Adipose tissue (tissue), 3 donors: Measurements from ENCODE around the gene CDC25B. TPM values are rescaled to one million over a fixed set of nuclear protein-coding genes. Genes with fewer than 3 reads are reported as not detected.
A peak's percentile ranks its signal among the peaks of the same experiment; 100 is the strongest.
"Not testable (repeated sequence)": the region's sequence is repeated elsewhere in the genome, so short reads cannot be mapped to it uniquely, and the experiment has no call there.

Source experiments
- H3K27ac ChIP-seq: one replicate; pipeline ENCODE4 v1.5.1; 2013; ENCODE audit warnings: low read depth, low read length
- WGBS, 3 donors: extraction: QIAGEN DNeasy Blood & Tissue Kit; methylation state at CpG; one replicate each; pipeline ENCODE4 v1.1.7; 2013; 5-methylcytosine and 5-hydroxymethylcytosine counted together
- polyA plus RNA-seq, 3 donors: library from polyadenylated mRNA; stranded (reverse); fragments of 200-250 nt; gene quantifications; one replicate each; pipeline ENCODE4 v1.2.3, GENCODE V29; 2013
- donor health status: healthy with polysubstance abuse.
- donor health status: Bipolar disorder and iron deficiency.
- donor health status: healthy.

CDC25B gene
- polyA plus RNA-seq, 3 donors: 6.6 to 33.5 (median 12.9) TPM

- 74 to 78% (median 75%) methylated on average over 9 of the region's 9 CpGs for WGBS, 3 donors
- no peak overlapping the region for H3K27ac ChIP-seq
Measured at GRCh38 chr20:3815703-3816315, 19.7 kb downstream of the CDC25B start.

- WGBS, 3 donors: 62 to 82% (median 79%) methylated on average over 8 of the region's 8 CpGs
- no peak overlapping the region for H3K27ac ChIP-seq
Measured at GRCh38 chr20:3818155-3819151, 22.3 kb downstream of the CDC25B start.

- WGBS, 3 donors: 56 to 69% (median 59%) methylated on average over 19 to 20 of the region's 20 CpGs
Measured at GRCh38 chr20:3819411-3820047, 23.4 kb downstream of the CDC25B start.

GRCh38 chr20:3820048-3820900, 24.2 kb downstream of the CDC25B start, which contains the start of gene AP5S1:
AP5S1 (plus strand) TSS chr20:3820547; CDS start chr20:3822118, 1,571 bp downstream.
- 0% methylated on average over 92 to 96 of the region's 96 CpGs for WGBS, 3 donors
- peak within 1 kb of the TSS; percentile 76 for H3K27ac ChIP-seq

More at GRCh38 chr20:3819411-3820047, 23.4 kb downstream of the CDC25B start:
- no peak overlapping the region for H3K27ac ChIP-seq

- WGBS, 3 donors: 38 to 46% (median 46%) methylated on average over 20 of the region's 20 CpGs
- H3K27ac ChIP-seq: peak overlapping the region; percentile 76
Measured at GRCh38 chr20:3820901-3821727, 25.0 kb downstream of the CDC25B start.

- no peak overlapping the region for H3K27ac ChIP-seq
- 93 to 95% (median 93%) methylated on average over 14 of the region's 14 CpGs for WGBS, 3 donors
Measured at GRCh38 chr20:3821996-3822395, 25.9 kb downstream of the CDC25B start.

GRCh38 chr20:3823881-3824280, 27.8 kb downstream of the CDC25B start:
- 90 to 93% (median 90%) methylated on average over 20 of the region's 20 CpGs for WGBS, 3 donors
- no peak overlapping the region for H3K27ac ChIP-seq

- no peak overlapping the region for H3K27ac ChIP-seq
- WGBS, 3 donors: 80 to 84% (median 84%) methylated on average over 7 of the region's 7 CpGs
Measured at GRCh38 chr20:3825526-3825925, 29.4 kb downstream of the CDC25B start.

- WGBS, 3 donors: 51 to 88% (median 59%) methylated on average over 4 of the region's 4 CpGs
- H3K27ac ChIP-seq: no peak overlapping the region
Measured at GRCh38 chr20:3826420-3826819, 30.3 kb downstream of the CDC25B start.

- WGBS, 3 donors: 64 to 94% (median 84%) methylated on average over 3 of the region's 3 CpGs
- no peak overlapping the region for H3K27ac ChIP-seq
Measured at GRCh38 chr20:3828798-3829197, 32.7 kb downstream of the CDC25B start.

- WGBS, 3 donors: 88 to 100% (median 88%) methylated on average over 5 of the region's 5 CpGs
- H3K27ac ChIP-seq: not testable (repeated sequence)
Measured at GRCh38 chr20:3829891-3830290, 33.8 kb downstream of the CDC25B start.

GRCh38 chr20:3836132-3836531, 40.0 kb downstream of the CDC25B start:
- 93 to 98% (median 97%) methylated on average over 4 of the region's 4 CpGs for WGBS, 3 donors
- H3K27ac ChIP-seq: no peak overlapping the region

- WGBS, 3 donors: 52 to 82% (median 62%) methylated on average over 3 of the region's 3 CpGs
- H3K27ac ChIP-seq: no peak overlapping the region
Measured at GRCh38 chr20:3839328-3839727, 43.2 kb downstream of the CDC25B start.

GRCh38 chr20:3840201-3840600, 44.1 kb downstream of the CDC25B start:
- 91 to 96% (median 96%) methylated on average over 7 of the region's 7 CpGs for WGBS, 3 donors
- H3K27ac ChIP-seq: not testable (repeated sequence)

GRCh38 chr20:3842348-3842930, 46.3 kb downstream of the CDC25B start:
- 79 to 90% (median 82%) methylated on average over 7 of the region's 7 CpGs for WGBS, 3 donors
- H3K27ac ChIP-seq: no peak overlapping the region

GRCh38 chr20:3843490-3843889, 47.4 kb downstream of the CDC25B start:
- H3K27ac ChIP-seq: no peak overlapping the region
- WGBS, 3 donors: 45 to 69% (median 45%) methylated on average over 5 of the region's 5 CpGs
